ENCODE measurements around the gene ARHGEF16.

DNA sequence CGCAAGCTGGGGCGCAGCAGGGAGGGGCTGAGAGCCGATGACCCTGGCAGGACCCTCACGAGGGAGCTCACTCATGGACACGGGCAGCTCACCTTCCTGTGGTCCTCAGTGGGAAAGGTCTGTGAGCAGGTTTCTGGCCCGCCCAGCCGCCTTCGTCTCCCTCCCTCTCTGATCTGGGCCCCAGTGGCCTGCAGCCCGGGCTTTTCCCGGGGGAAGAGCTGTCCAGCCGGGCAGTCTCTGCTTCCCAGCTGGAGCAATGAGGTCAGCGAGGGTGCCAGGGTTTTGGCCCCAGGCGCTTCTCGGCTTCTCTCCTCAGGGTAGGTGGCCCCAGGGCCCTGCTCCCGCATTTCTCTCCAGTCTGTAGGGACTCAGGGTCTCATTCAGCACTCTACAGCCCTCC lies 22.2 kb upstream of the ARHGEF16 start:
- TF ChIP-seq, protein P1, sequence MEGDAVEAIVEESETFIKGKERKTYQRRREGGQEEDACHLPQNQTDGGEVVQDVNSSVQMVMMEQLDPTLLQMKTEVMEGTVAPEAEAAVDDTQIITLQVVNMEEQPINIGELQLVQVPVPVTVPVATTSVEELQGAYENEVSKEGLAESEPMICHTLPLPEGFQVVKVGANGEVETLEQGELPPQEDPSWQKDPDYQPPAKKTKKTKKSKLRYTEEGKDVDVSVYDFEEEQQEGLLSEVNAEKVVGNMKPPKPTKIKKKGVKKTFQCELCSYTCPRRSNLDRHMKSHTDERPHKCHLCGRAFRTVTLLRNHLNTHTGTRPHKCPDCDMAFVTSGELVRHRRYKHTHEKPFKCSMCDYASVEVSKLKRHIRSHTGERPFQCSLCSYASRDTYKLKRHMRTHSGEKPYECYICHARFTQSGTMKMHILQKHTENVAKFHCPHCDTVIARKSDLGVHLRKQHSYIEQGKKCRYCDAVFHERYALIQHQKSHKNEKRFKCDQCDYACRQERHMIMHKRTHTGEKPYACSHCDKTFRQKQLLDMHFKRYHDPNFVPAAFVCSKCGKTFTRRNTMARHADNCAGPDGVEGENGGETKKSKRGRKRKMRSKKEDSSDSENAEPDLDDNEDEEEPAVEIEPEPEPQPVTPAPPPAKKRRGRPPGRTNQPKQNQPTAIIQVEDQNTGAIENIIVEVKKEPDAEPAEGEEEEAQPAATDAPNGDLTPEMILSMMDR (conservative IDR thresholded peaks at IDR 0.05), result no peak
- no peak for TF ChIP-seq EZH2 (IDR thresholded peaks at IDR 0.05; ENCODE audit: low read depth)

Data from PC-9 (cell line).